ENCODE measurements around the gene LGI4.

LGI4 gene

GRCh38 chr19:35090160-35090505 lies 44.7 kb downstream of the LGI4 start:
- TF ChIP-seq POLR2AphosphoS5 (IDR thresholded peaks at IDR 0.05; ENCODE audit: low read depth, low read length): no peak
- no peak for TF ChIP-seq FOXP2 (optimal IDR thresholded peaks at IDR 0.05; ENCODE audit: borderline replicate concordance, extremely low read depth, extremely low read length, insufficient read depth)
- no peak for TF ChIP-seq SIN3A (IDR thresholded peaks at IDR 0.05; ENCODE audit: borderline replicate concordance, insufficient read depth, low read length)
- TF ChIP-seq, protein P1, sequence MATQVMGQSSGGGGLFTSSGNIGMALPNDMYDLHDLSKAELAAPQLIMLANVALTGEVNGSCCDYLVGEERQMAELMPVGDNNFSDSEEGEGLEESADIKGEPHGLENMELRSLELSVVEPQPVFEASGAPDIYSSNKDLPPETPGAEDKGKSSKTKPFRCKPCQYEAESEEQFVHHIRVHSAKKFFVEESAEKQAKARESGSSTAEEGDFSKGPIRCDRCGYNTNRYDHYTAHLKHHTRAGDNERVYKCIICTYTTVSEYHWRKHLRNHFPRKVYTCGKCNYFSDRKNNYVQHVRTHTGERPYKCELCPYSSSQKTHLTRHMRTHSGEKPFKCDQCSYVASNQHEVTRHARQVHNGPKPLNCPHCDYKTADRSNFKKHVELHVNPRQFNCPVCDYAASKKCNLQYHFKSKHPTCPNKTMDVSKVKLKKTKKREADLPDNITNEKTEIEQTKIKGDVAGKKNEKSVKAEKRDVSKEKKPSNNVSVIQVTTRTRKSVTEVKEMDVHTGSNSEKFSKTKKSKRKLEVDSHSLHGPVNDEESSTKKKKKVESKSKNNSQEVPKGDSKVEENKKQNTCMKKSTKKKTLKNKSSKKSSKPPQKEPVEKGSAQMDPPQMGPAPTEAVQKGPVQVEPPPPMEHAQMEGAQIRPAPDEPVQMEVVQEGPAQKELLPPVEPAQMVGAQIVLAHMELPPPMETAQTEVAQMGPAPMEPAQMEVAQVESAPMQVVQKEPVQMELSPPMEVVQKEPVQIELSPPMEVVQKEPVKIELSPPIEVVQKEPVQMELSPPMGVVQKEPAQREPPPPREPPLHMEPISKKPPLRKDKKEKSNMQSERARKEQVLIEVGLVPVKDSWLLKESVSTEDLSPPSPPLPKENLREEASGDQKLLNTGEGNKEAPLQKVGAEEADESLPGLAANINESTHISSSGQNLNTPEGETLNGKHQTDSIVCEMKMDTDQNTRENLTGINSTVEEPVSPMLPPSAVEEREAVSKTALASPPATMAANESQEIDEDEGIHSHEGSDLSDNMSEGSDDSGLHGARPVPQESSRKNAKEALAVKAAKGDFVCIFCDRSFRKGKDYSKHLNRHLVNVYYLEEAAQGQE (IDR thresholded peaks at IDR 0.05; ENCODE audit: insufficient read depth in 1 of 2, low read depth in 2 of 2, low read length in 2 of 2): no peak
- no peak for TF ChIP-seq TAF1 (IDR thresholded peaks at IDR 0.05; ENCODE audit: borderline replicate concordance, insufficient read depth, low read length)

DNA sequence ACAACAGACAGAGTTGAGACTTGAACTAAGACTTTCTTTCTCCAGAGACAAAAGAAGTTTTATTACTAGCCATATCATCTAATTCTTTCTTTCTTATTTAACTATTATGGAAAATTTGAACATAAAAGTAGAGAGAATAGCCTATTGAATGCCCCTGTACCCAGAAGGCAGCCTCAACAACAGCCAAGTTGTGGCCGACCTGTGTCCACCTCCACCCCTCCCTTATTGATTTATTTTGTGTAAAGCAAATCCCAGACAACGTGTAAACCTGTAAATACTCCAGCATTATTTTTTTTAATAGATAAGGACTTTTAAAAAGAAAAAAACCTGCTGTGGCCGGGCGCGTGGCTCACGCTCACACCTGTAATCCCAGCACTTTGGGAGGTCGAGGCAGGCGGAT lies 45.3 kb downstream of the LGI4 start:
- TF ChIP-seq SIN3A (IDR thresholded peaks at IDR 0.05; ENCODE audit: borderline replicate concordance, insufficient read depth, low read length) (no peak), POLR2AphosphoS5 (IDR thresholded peaks at IDR 0.05; ENCODE audit: low read depth, low read length) (no peak), TAF1 (IDR thresholded peaks at IDR 0.05; ENCODE audit: borderline replicate concordance, insufficient read depth, low read length) (no peak), FOXP2 (optimal IDR thresholded peaks at IDR 0.05; ENCODE audit: borderline replicate concordance, extremely low read depth, extremely low read length, insufficient read depth) (no peak)
- TF ChIP-seq, protein P1 (IDR thresholded peaks at IDR 0.05; ENCODE audit: insufficient read depth in 1 of 2, low read depth in 2 of 2, low read length in 2 of 2): no peak

DNA sequence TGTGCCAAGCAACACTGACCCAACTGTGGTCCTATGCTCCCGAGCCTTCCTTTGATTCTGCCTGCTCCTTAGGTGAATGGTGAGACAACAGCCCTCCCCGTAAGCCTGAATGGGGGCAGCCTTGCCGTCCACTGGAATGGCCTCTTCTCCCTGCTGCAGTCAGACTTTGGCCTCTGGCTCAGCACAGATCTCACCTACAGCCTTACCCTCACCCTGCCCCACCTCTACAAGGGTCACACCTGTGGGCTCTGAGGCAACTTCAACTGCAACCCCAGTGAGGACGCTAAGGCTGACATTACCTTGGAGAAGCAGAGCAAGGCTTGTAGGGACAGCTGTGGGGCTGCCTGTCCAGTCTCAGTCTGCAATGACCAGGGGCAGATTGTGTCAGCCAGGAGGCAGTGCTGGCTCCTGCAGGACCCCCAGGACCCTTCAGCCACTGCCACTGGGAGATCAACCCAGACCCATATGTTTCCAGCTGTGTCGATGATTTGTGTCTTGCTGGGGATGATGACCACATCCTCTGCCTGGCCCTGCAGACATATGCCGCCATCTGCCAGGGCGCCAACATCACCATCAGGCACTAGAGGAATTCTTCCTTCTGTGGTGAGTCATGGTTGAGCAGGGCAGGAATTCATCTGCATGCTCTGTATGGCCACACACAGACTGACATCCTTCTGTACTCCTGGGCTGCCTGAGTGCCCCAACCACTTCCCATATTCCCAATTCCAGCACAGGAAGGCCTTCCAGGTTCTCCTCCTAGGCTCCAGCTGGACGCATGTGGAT lies 46.5 kb downstream of the LGI4 start:
- TF ChIP-seq TAF1 (IDR thresholded peaks at IDR 0.05; ENCODE audit: borderline replicate concordance, insufficient read depth, low read length) (no peak), FOXP2 (optimal IDR thresholded peaks at IDR 0.05; ENCODE audit: borderline replicate concordance, extremely low read depth, extremely low read length, insufficient read depth) (no peak), POLR2AphosphoS5 (IDR thresholded peaks at IDR 0.05; ENCODE audit: low read depth, low read length) (no peak), SIN3A (IDR thresholded peaks at IDR 0.05; ENCODE audit: borderline replicate concordance, insufficient read depth, low read length) (no peak)
- TF ChIP-seq, protein P1 (IDR thresholded peaks at IDR 0.05; ENCODE audit: insufficient read depth in 1 of 2, low read depth in 2 of 2, low read length in 2 of 2): no peak

- TF ChIP-seq SIN3A (IDR thresholded peaks at IDR 0.05; ENCODE audit: borderline replicate concordance, insufficient read depth, low read length) (no peak), TAF1 (IDR thresholded peaks at IDR 0.05; ENCODE audit: borderline replicate concordance, insufficient read depth, low read length) (no peak), POLR2AphosphoS5 (IDR thresholded peaks at IDR 0.05; ENCODE audit: low read depth, low read length) (no peak), FOXP2 (optimal IDR thresholded peaks at IDR 0.05; ENCODE audit: borderline replicate concordance, extremely low read depth, extremely low read length, insufficient read depth) (no peak)
- TF ChIP-seq, protein P1 (IDR thresholded peaks at IDR 0.05; ENCODE audit: insufficient read depth in 1 of 2, low read depth in 2 of 2, low read length in 2 of 2): no peak
Measured at GRCh38 chr19:35087393-35087792, 47.5 kb downstream of the LGI4 start.
